ENCODE measurements around the gene ANKLE1. TPM values are rescaled to one million over a fixed set of nuclear protein-coding genes. Genes with fewer than 3 reads are reported as not detected.

The ANKLE1 gene
- total RNA-seq, 4 donors from 2014 or later = 0.44 to 2.1 (median 0.90) TPM

GRCh38 chr19:17235971-17236777 is 45.5 kb upstream of the ANKLE1 start:
- Histone ChIP-seq H3K27me3 (no peaks in the 10 kb centered on the region), H3K36me3 (peaks cover 0 to 62% (median 0%) of the 10 kb centered on the region in 3 donors), H3K4me1 (peaks cover 0 to 32% (median 17%) of the 10 kb centered on the region in 4 donors), H3K4me3 (peak overlapping the region; percentile 30 to 56 (median 39)), H3K27ac (peak overlapping the region in 3 of 4 donors; percentile 62 to 78 (median 75)), H3K9me3 (no peaks in the 10 kb centered on the region)
- no peak for DNase-seq (ENCODE audit: low spot score in 2 of 2)
- 24 to 31% methylated on average over 5 of the region's 27 CpGs for WGBS, 2 donors
- TF ChIP-seq CTCF (IDR thresholded peaks at IDR 0.05) (no peak), POLR2A (IDR thresholded peaks at IDR 0.05) (no peak), EP300 (IDR thresholded peaks at IDR 0.05) (no peak)

GRCh38 chr19:17236811-17237543 is 44.7 kb upstream of the ANKLE1 start:
- H3K27ac ChIP-seq = peak overlapping the region in 2 of 4 donors; percentile 62 to 70
- DNase-seq (ENCODE audit: low spot score in 2 of 2) = no peak
- TF ChIP-seq CTCF (IDR thresholded peaks at IDR 0.05) (no peak), EP300 (IDR thresholded peaks at IDR 0.05) (no peak), POLR2A (IDR thresholded peaks at IDR 0.05) (no peak)
- no peaks in the 10 kb centered on the region for H3K27me3 ChIP-seq
- no peak overlapping the region for H3K4me3 ChIP-seq
- peaks cover 0 to 40% (median 22%) of the 10 kb centered on the region in 4 donors for H3K4me1 ChIP-seq
- 70 to 78% methylated on average over 18 of the region's 18 CpGs for WGBS, 2 donors
- H3K36me3 ChIP-seq = peaks cover 0 to 54% (median 0%) of the 10 kb centered on the region in 3 donors
- H3K9me3 ChIP-seq = no peaks in the 10 kb centered on the region

- WGBS, 2 donors = 92 to 94% methylated on average over 13 of the region's 13 CpGs
- Histone ChIP-seq H3K27ac (no peak overlapping the region), H3K36me3 (peaks cover 0 to 43% (median 0%) of the 10 kb centered on the region in 3 donors), H3K9me3 (no peaks in the 10 kb centered on the region), H3K27me3 (no peaks in the 10 kb centered on the region), H3K4me1 (peaks cover 0 to 50% (median 32%) of the 10 kb centered on the region in 4 donors), H3K4me3 (no peak overlapping the region)
- TF ChIP-seq EP300 (IDR thresholded peaks at IDR 0.05) (no peak), CTCF (IDR thresholded peaks at IDR 0.05) (no peak), POLR2A (IDR thresholded peaks at IDR 0.05) (no peak)
- no peak for DNase-seq (ENCODE audit: low spot score in 2 of 2)
Observed at GRCh38 chr19:17237747-17238706, 43.7 kb upstream of the ANKLE1 start.

- H3K4me3 ChIP-seq = no peak overlapping the region
- TF ChIP-seq CTCF (IDR thresholded peaks at IDR 0.05) = no peak
- no peak for TF ChIP-seq EP300 (IDR thresholded peaks at IDR 0.05)
- TF ChIP-seq POLR2A (IDR thresholded peaks at IDR 0.05) = no peak
- H3K27me3 ChIP-seq = no peaks in the 10 kb centered on the region
- 50% methylated on average over 24 of the region's 24 CpGs for WGBS, 2 donors
- peak overlapping the region in 1 of 4 donors; percentile 42 for H3K27ac ChIP-seq
- H3K9me3 ChIP-seq = no peaks in the 10 kb centered on the region
- H3K4me1 ChIP-seq = peaks cover 0 to 53% (median 32%) of the 10 kb centered on the region in 4 donors
- no peak for DNase-seq (ENCODE audit: low spot score in 2 of 2)
- H3K36me3 ChIP-seq = peaks cover 0 to 34% (median 0%) of the 10 kb centered on the region in 3 donors
Observed at GRCh38 chr19:17240062-17240752, 41.5 kb upstream of the ANKLE1 start.

All from tibial nerve (tissue), 4 donors.